Gastrocnemius medialis (tissue), 4 donors: ENCODE results near the gene PLAAT5. TPM values are rescaled to one million over a fixed set of nuclear protein-coding genes. Genes with fewer than 3 reads are reported as not detected.

ENCODE experiments used
- ATAC-seq, 2 donors: fragments of 150-250 bp; one replicate each; pipeline ENCODE4 v1.9.1; 2016
- DNase-seq, 2 donors: peaks; one replicate each; pipeline ENCODE4 v3.0.0-alpha.2; 2019
- H3K27ac ChIP-seq, 4 donors: fragments of 200-600 bp; sonication (generic); 1 replicate in 1 of 4; 2 replicates in 3 of 4; pipeline ENCODE4 v1.5.1; 2016 to 2018; ENCODE audit warnings: mild to moderate bottlenecking in 2 of 4, moderate library complexity in 1 of 4
- H3K27me3 ChIP-seq, 3 donors: fragments of 200-600 bp; sonication (generic) in 2 of 3; 1 replicate in 1 of 3; 2 replicates in 2 of 3; pipeline versions ENCODE4 v1.5.1 to v1.6.0; 2016 to 2019; ENCODE audit warnings: mild to moderate bottlenecking in 1 of 3, moderate library complexity in 1 of 3
- H3K36me3 ChIP-seq, 2 donors: fragments of 200-600 bp; sonication (generic) in 1 of 2; one replicate each; pipeline ENCODE4 v1.5.1; 2017 to 2018
- H3K4me1 ChIP-seq, 2 donors: fragments of 200-600 bp; sonication (generic) in 1 of 2; one replicate each; pipeline ENCODE4 v1.5.1; 2016 to 2017; ENCODE audit warnings: mild to moderate bottlenecking in 2 of 2
- H3K4me3 ChIP-seq, 4 donors: fragments of 200-600 bp; sonication (generic) in 3 of 4; 1 replicate in 1 of 4; 2 replicates in 3 of 4; pipeline ENCODE4 v1.5.1; 2016 to 2019; ENCODE audit warnings: mild to moderate bottlenecking in 2 of 4
- H3K9me3 ChIP-seq, 3 donors: fragments of 200-600 bp; sonication (generic) in 2 of 3; 1 replicate in 1 of 3; 2 replicates in 2 of 3; pipeline ENCODE4 v1.5.1; 2016 to 2019
- CTCF ChIP-seq, 5 experiments: fragments of 450-650 bp in 3 of 5; fragments of 200-600 bp in 2 of 5; sonication (generic) in 2 of 5; IDR thresholded peaks in 4 of 5; conservative IDR thresholded peaks in 1 of 5; 1 replicate in 4 of 5; 2 replicates in 1 of 5; pipeline ENCODE4 v1.5.1; 2016 to 2019; ENCODE audit warnings: antibody characterized with exemption in 5 of 5, mild to moderate bottlenecking in 3 of 5, moderate library complexity in 3 of 5
- POLR2A ChIP-seq, 2 donors: fragments of 450-650 bp; IDR thresholded peaks; one replicate each; pipeline ENCODE4 v1.6.1; 2017; ENCODE audit warnings: antibody characterized with exemption in 2 of 2, mild to moderate bottlenecking in 2 of 2, moderate library complexity in 2 of 2
- in situ Hi-C, 4 donors: fragments of 200-750 bp; cut with MboI; loops; one replicate each; pipeline versions ENCODE4 v1.15.0 to v1.8.0; 2017; ENCODE audit warnings: low sequenced_read_pairs in 4 of 4
- intact Hi-C: fragments of 100-400 bp; cut with DNase I; formaldehyde crosslinking; loops from one replicate; pipeline ENCODE4 v1.15.1; 2023; ENCODE audit warnings: low total_unique reads
- total RNA-seq, 4 donors: library from RNA; depleted of rRNA; stranded (reverse); fragments of >200 nt; gene quantifications; one replicate each; pipeline versions ENCODE4 v1.1.0 to v1.2.3, GENCODE V29; 2016

PLAAT5 gene
- total RNA-seq, 4 donors from 2014 or later: 0.18 TPM; not detected in 3

GRCh38 chr11:63521896-63522295 is 30.9 kb upstream of the PLAAT5 start:
- Histone ChIP-seq H3K36me3 (no peaks in the 10 kb centered on the region), H3K27ac (no peak overlapping the region), H3K27me3 (no peaks in the 10 kb centered on the region), H3K4me1 (no peaks in the 10 kb centered on the region), H3K9me3 (peaks cover 0 to 6% (median 0%) of the 10 kb centered on the region in 3 donors), H3K4me3 (no peak overlapping the region)
- intact Hi-C loops: no loop called here
- ATAC-seq (no peak), DNase-seq (no peak)
- in situ Hi-C loops: no loop called here
- TF ChIP-seq CTCF (IDR thresholded peaks at IDR 0.05 in 4 of 5, conservative IDR thresholded peaks at IDR 0.05 in 1 of 5) (no peak), POLR2A (IDR thresholded peaks at IDR 0.05) (no peak)

GRCh38 chr11:63520606-63521170 is 29.7 kb upstream of the PLAAT5 start:
- TF ChIP-seq POLR2A (IDR thresholded peaks at IDR 0.05) (no peak), CTCF (IDR thresholded peaks at IDR 0.05 in 4 of 5, conservative IDR thresholded peaks at IDR 0.05 in 1 of 5) (no peak)
- no peak for ATAC-seq
- no peak for DNase-seq
- Histone ChIP-seq H3K27me3 (no peaks in the 10 kb centered on the region), H3K4me1 (no peaks in the 10 kb centered on the region), H3K9me3 (peaks cover 0 to 6% (median 0%) of the 10 kb centered on the region in 3 donors), H3K27ac (no peak overlapping the region), H3K36me3 (no peaks in the 10 kb centered on the region), H3K4me3 (no peak overlapping the region)
- intact Hi-C loops (no loop called here), in situ Hi-C loops (no loop called here)

GRCh38 chr11:63518548-63518947 is 27.6 kb upstream of the PLAAT5 start:
- no peak overlapping the region for H3K27ac ChIP-seq
- H3K4me1 ChIP-seq: no peaks in the 10 kb centered on the region
- ATAC-seq (no peak), DNase-seq (no peak)
- no peaks in the 10 kb centered on the region for H3K36me3 ChIP-seq
- peaks cover 0 to 6% (median 0%) of the 10 kb centered on the region in 3 donors for H3K9me3 ChIP-seq
- no peaks in the 10 kb centered on the region for H3K27me3 ChIP-seq
- intact Hi-C loops: no loop called here
- in situ Hi-C loops: no loop called here
- H3K4me3 ChIP-seq: no peak overlapping the region
- no peak for TF ChIP-seq CTCF (IDR thresholded peaks at IDR 0.05 in 4 of 5, conservative IDR thresholded peaks at IDR 0.05 in 1 of 5)
- TF ChIP-seq POLR2A (IDR thresholded peaks at IDR 0.05): no peak

- Histone ChIP-seq H3K36me3 (no peaks in the 10 kb centered on the region), H3K9me3 (no peaks in the 10 kb centered on the region), H3K4me3 (no peak overlapping the region), H3K4me1 (peaks cover 4 to 9% of the 10 kb centered on the region in 2 donors), H3K27me3 (no peaks in the 10 kb centered on the region), H3K27ac (no peak overlapping the region)
- no peak for ATAC-seq
- in situ Hi-C loops (no loop called here), intact Hi-C loops (no loop called here)
- TF ChIP-seq CTCF (IDR thresholded peaks at IDR 0.05 in 4 of 5, conservative IDR thresholded peaks at IDR 0.05 in 1 of 5) (no peak), POLR2A (IDR thresholded peaks at IDR 0.05) (no peak)
- DNase-seq: no peak
These were observed 26.2 kb upstream of the PLAAT5 start for GRCh38 chr11:63517156-63517555.

GRCh38 chr11:63516109-63516508 is 25.1 kb upstream of the PLAAT5 start:
- Histone ChIP-seq H3K36me3 (no peaks in the 10 kb centered on the region), H3K27me3 (no peaks in the 10 kb centered on the region), H3K9me3 (no peaks in the 10 kb centered on the region), H3K27ac (no peak overlapping the region), H3K4me1 (peaks cover 12 to 15% of the 10 kb centered on the region in 2 donors), H3K4me3 (no peak overlapping the region)
- no peak for TF ChIP-seq POLR2A (IDR thresholded peaks at IDR 0.05)
- TF ChIP-seq CTCF (IDR thresholded peaks at IDR 0.05 in 4 of 5, conservative IDR thresholded peaks at IDR 0.05 in 1 of 5): no peak
- in situ Hi-C loops (no loop called here), intact Hi-C loops (no loop called here)
- no peak for DNase-seq
- ATAC-seq: no peak
